Activated CD8-positive, alpha-beta T cell treated with anti-CD3 and anti-CD28 coated beads for 36 hours (primary cell): Measurements from ENCODE around the gene DPF1. TPM values are rescaled to one million over a fixed set of nuclear protein-coding genes. Genes with fewer than 3 reads are reported as not detected.

Source experiments
- ATAC-seq: fragments of 200-7000 bp; cut with Tn5 transposase; one replicate; pipeline ENCODE4 v1.10.0; 2021; ENCODE audit warnings: mild to moderate bottlenecking, moderate library complexity
- CTCF ChIA-PET: fragments of 350-600 bp; sonication (Branson Sonifier 250); formaldehyde crosslinking; loops from one replicate; lab custom pipeline; 2021; ENCODE audit warnings: antibody characterized with exemption; lab: Charles Lee
- POLR2A ChIA-PET: fragments of 350-600 bp; sonication (Branson Sonifier 250); formaldehyde crosslinking; loops from one replicate; lab custom pipeline; 2021; ENCODE audit warnings: antibody characterized with exemption; lab: Charles Lee
- DNase-seq: peaks from one replicate; pipeline ENCODE4 v3.0.0-alpha.2; 2020
- H3K27ac Mint-ChIP-seq: one replicate; pipeline ENCODE4 v1.8.0; 2021; ENCODE audit warnings: mild to moderate bottlenecking, mixed read lengths
- H3K27me3 Mint-ChIP-seq: one replicate; pipeline ENCODE4 v1.8.0; 2021; ENCODE audit warnings: mixed read lengths
- H3K36me3 Mint-ChIP-seq: one replicate; pipeline ENCODE4 v1.8.0; 2021; ENCODE audit warnings: low read depth, mixed read lengths
- H3K4me1 Mint-ChIP-seq: one replicate; pipeline ENCODE4 v1.8.0; 2021; ENCODE audit warnings: low read depth, mixed read lengths
- H3K4me3 Mint-ChIP-seq: one replicate; pipeline ENCODE4 v1.8.0; 2021; ENCODE audit warnings: mild to moderate bottlenecking, moderate library complexity, mixed read lengths
- H3K9me3 Mint-ChIP-seq: one replicate; pipeline ENCODE4 v1.8.0; 2021; ENCODE audit warnings: mixed read lengths
- intact Hi-C: fragments of 100-400 bp; cut with micrococcal nuclease; formaldehyde crosslinking; loops from one replicate; pipeline ENCODE4 v1.10.0; 2022
- total RNA-seq, 2 experiments: library from RNA; stranded (reverse); gene quantifications; one replicate each; pipeline ENCODE4 v1.2.3, GENCODE V29; 2021
- TF ChIP-seq, protein P1 (sequence below): fragments of 200-600 bp; IDR thresholded peaks from one replicate; pipeline ENCODE4 v1.8.0; 2022; ENCODE audit warnings: antibody characterized with exemption, mild to moderate bottlenecking

The DPF1 gene
- total RNA-seq, 2 experiments from 2014 or later = 0.47 to 1.0 TPM

DNA sequence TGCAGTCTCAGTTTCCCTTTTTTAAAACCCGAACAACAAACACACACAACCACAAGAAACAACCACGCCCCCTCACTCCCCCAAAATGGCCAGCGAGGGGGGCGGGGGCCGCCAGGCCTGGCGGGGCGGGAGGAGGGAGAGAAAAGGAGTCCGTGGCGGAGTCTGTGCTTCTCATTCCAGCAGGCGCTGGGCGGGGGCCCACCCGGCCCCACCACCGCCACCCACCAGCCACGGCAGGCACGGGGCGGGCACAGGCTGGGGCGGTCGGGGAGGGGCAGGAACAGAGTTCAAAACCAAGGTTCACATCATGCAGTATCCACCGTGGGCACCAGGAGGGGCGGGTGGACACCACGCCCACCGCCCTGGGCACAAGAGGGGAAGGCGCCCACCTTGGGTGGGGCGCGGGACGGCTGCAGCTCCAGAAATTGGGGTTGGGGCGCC is 12.9 kb downstream of the DPF1 start:
- TF ChIP-seq, protein P1, sequence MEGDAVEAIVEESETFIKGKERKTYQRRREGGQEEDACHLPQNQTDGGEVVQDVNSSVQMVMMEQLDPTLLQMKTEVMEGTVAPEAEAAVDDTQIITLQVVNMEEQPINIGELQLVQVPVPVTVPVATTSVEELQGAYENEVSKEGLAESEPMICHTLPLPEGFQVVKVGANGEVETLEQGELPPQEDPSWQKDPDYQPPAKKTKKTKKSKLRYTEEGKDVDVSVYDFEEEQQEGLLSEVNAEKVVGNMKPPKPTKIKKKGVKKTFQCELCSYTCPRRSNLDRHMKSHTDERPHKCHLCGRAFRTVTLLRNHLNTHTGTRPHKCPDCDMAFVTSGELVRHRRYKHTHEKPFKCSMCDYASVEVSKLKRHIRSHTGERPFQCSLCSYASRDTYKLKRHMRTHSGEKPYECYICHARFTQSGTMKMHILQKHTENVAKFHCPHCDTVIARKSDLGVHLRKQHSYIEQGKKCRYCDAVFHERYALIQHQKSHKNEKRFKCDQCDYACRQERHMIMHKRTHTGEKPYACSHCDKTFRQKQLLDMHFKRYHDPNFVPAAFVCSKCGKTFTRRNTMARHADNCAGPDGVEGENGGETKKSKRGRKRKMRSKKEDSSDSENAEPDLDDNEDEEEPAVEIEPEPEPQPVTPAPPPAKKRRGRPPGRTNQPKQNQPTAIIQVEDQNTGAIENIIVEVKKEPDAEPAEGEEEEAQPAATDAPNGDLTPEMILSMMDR = no peak
- H3K4me1 Mint-ChIP-seq = peaks cover 23% of the 10 kb centered on the region
- peaks cover 48% of the 10 kb centered on the region for H3K27me3 Mint-ChIP-seq
- no peaks in the 10 kb centered on the region for H3K9me3 Mint-ChIP-seq
- POLR2A ChIA-PET = no interaction called here
- H3K4me3 Mint-ChIP-seq = no peak overlapping the region
- peaks cover 5% of the 10 kb centered on the region for H3K36me3 Mint-ChIP-seq
- no peak overlapping the region for H3K27ac Mint-ChIP-seq
- DNase-seq (no peak), ATAC-seq (no peak)
- CTCF ChIA-PET = no interaction called here
- intact Hi-C loops = loop anchor here (10.0 kb wide), 1 partner anchor 66 kb away; no protein-coding TSS in a partner anchor

DNA sequence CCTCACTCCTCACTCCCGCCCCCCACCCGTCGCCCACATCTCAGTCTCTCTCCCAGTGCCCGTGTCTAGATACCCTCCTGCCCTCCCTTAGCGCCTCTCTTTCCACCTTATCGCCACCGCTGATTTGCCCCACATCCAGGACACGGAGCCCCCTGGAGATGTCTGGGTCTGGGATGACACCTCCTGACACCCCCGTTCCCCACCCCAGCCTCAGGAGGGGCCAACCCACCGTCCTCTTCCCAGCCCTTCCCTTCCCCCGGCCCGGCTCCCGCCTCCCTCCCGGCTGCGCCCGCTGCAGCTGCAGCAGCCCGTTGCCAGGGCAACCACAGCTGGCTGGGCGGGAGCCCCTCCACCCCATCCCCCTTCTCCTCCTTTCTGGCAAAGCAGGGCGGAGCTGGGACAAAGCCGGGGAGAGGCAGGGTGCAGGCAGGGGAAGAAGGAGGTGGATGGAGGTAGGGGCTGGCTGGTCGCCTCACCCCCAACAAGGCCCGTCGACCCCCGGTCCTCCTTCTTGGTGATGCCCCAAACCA is 13.5 kb downstream of the DPF1 start:
- Mint-ChIP-seq H3K4me1 (peaks cover 23% of the 10 kb centered on the region), H3K4me3 (no peak overlapping the region), H3K9me3 (no peaks in the 10 kb centered on the region), H3K27ac (no peak overlapping the region), H3K36me3 (peaks cover 5% of the 10 kb centered on the region), H3K27me3 (peaks cover 43% of the 10 kb centered on the region)
- intact Hi-C loops = loop anchor here (10.0 kb wide), 1 partner anchor 66 kb away; no protein-coding TSS in a partner anchor
- ATAC-seq = no peak
- ChIA-PET POLR2A (no interaction called here), CTCF (interaction anchor here (1.9 kb wide), 1 partner anchor 16 kb away, joined by 4 read pairs; no protein-coding TSS in a partner anchor)
- TF ChIP-seq, protein P1 = no peak
- DNase-seq = no peak

DNA sequence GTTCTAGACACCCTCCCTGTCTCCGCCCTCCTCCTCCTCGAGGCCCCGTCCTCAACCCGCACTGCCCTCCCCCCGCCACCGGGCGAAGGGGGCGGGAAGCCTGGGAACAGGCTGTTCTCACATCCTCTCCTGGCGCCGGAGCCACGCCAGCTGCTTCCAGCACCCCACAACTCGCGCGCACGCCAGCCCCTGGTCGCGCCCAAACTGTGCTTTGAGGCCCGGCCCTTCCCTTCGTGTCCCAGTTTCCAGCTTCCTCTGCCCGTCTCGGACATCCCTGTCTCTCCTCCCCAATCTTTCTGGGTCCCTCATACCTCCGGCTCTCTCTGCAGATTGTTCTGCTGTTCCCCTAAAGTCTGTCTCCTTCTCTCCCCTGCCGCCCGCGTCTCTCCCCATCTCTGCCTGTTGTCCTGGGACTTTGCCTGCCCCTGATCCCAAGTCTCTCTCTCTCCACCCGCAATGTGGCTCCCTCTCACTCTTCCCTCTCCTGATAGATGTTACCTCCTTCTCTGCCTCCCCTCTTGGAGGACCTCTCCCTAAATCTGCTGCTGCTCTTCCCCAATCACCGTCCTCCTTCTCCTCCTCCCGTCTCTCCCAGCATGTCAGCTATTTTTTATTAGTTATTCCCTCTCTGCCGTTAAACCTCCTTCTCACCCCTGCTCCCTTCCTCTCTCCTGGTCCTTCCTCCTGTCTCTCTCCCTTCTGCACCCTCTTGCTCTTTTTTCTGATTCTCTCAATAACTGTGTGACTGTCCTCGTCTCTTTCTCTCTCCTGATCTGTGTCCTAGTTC is 14.2 kb downstream of the DPF1 start:
- ChIA-PET POLR2A (no interaction called here), CTCF (interaction anchor here (0.6 to 1.9 kb wide), 2 partner anchors 17 to 75 kb away, joined by 3 to 4 read pairs; no protein-coding TSS in a partner anchor)
- TF ChIP-seq, protein P1 = no peak
- Mint-ChIP-seq H3K4me3 (no peak overlapping the region), H3K4me1 (peaks cover 23% of the 10 kb centered on the region), H3K36me3 (peaks cover 6% of the 10 kb centered on the region), H3K27me3 (peaks cover 43% of the 10 kb centered on the region), H3K9me3 (no peaks in the 10 kb centered on the region), H3K27ac (no peak overlapping the region)
- intact Hi-C loops = loop anchor here (10.0 kb wide), 1 partner anchor 65 kb away; no protein-coding TSS in a partner anchor
- DNase-seq (no peak), ATAC-seq (no peak)

DNA sequence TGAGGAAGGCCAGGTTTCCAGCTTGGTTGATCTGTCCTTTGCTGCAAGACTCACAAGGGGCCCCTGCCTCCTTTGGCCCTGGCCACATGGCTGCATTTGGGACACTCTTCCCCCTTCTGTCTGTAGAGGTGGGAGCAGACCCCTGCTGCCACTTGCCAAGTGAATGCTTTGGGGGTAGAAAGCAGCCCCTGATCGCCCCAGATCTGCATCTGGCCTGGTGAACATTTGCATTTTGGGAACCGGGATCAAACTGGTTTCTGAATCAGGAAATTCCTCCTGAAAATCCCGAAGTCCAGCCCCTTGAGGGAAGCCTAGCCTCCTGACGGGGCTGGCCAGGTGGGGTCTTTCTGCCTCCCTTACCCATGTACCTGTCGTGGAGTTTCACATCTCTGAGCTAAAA is 14.9 kb downstream of the DPF1 start:
- ATAC-seq (no peak), DNase-seq (no peak)
- intact Hi-C loops = no loop called here
- peaks cover 7% of the 10 kb centered on the region for H3K36me3 Mint-ChIP-seq
- H3K27me3 Mint-ChIP-seq = peaks cover 38% of the 10 kb centered on the region
- ChIA-PET CTCF (interaction anchor here (0.7 to 1.9 kb wide), 2 partner anchors 18 to 321 kb away, joined by 3 to 4 read pairs; no protein-coding TSS in a partner anchor), POLR2A (no interaction called here)
- no peaks in the 10 kb centered on the region for H3K9me3 Mint-ChIP-seq
- TF ChIP-seq, protein P1 = no peak
- H3K4me3 Mint-ChIP-seq = no peak overlapping the region
- peaks cover 18% of the 10 kb centered on the region for H3K4me1 Mint-ChIP-seq
- no peak overlapping the region for H3K27ac Mint-ChIP-seq

DNA sequence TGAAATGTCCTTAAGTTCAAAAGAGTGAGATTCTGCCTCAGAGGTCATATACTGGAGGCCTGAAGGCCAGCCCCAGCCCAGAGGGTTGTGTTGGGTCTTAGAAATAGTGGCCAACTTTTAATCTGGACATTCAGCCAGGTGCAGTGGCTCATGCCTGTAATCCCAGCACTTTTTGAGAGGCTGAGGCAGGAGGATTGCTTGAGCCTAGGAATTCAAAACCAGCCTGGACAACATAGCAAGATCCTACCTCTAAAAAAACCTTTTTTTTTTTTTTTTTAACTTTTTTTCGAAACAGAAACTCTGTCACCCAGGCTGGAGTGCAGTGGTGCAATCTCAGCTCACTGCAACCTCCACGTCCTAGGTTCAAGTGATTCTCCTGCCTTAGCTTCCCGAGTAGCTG is 15.5 kb downstream of the DPF1 start:
- peaks cover 34% of the 10 kb centered on the region for H3K27me3 Mint-ChIP-seq
- no peak for ATAC-seq
- intact Hi-C loops = no loop called here

More for the DNA sequence above, 15.5 kb downstream of the DPF1 start:
- H3K4me1 Mint-ChIP-seq = peaks cover 12% of the 10 kb centered on the region
- TF ChIP-seq, protein P1 = no peak
- DNase-seq = no peak
- H3K27ac Mint-ChIP-seq = no peak overlapping the region
- H3K4me3 Mint-ChIP-seq = no peak overlapping the region
- ChIA-PET POLR2A (no interaction called here), CTCF (interaction anchor here (0.7 kb wide), 2 partner anchors 320 to 343 kb away, joined by 3 read pairs; no protein-coding TSS in a partner anchor)
- peaks cover 4% of the 10 kb centered on the region for H3K36me3 Mint-ChIP-seq
- H3K9me3 Mint-ChIP-seq = no peaks in the 10 kb centered on the region
